NCI-H1436 (cell line): Measurements from ENCODE around the gene RASA4.
"Not testable (repeated sequence)": the region's sequence is repeated elsewhere in the genome, so short reads cannot be mapped to it uniquely, and the experiment has no call there.

Experiments used
- DNase-seq: peaks from one replicate; lab custom pipeline; 2025; lab: John Stamatoyannopoulos, UW

The RASA4 gene

DNA sequence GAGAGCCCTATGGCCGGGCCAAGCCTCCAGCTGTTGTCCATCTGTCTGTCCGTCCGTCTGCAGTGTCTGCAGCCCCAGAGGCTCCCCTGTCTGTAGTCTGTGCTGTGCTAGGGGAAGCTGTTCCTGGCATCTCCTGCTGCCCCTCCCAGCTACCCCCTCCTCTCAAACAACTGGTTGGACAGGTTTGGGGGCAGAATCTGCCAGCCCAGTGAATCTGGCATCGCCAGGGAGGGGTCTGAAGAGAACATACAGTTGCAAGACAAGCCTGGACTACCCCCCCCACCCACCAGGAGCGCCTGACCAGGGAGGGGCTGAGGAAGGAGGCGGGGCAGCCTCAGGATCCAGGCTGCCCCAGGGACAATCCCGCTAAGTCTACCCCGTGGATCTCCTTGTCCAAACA lies 73.0 kb downstream of the RASA4 start, which contains the start of gene UPK3BL2:
Gene UPK3BL2, minus strand, starts transcription at position 101 of the 400 bp plus-strand sequence. Its CDS starts 60 bp downstream, at position 41.
- not testable (repeated sequence) for DNase-seq

DNA sequence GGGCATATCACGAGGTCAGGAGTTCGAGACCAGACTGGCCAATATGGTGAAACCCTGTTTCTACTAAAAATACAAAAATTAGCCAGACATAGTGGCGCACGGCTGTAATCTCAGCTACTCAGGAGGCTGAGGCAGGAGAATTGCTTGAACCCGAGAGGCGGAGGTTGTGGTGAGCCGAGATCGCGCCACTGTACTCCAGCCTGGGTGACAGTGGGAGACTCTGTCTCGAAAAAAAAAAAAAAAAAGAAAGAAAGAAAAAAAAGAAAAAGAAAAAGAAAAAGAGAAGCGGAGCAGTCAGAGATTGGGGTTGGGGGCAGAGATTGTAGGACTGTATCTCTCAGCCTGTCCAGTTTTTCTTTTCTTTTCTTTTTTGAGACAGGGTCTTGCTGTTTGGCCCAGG lies 73.8 kb downstream of the RASA4 start:
- DNase-seq: not testable (repeated sequence)

DNA sequence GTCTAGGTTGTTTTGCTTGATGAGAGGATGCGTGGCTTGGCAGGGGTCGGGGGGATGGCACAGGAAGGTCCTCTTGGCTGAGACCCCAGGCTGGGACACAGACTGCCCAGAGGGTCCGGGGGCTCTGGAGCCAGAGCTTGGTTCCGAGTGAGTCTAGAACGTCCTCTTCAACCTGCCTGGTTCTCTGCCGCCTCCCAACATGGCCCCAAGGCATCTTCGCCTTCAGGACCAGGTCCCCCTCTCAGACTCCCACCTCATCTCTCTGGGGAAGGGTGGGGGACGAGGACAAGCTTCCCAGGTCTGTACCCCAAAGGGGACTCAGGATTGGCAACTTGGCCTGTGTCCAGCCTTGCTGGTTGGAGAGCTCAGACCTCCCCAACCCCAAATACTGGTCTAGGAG lies 74.5 kb downstream of the RASA4 start:
- DNase-seq: not testable (repeated sequence)

DNA sequence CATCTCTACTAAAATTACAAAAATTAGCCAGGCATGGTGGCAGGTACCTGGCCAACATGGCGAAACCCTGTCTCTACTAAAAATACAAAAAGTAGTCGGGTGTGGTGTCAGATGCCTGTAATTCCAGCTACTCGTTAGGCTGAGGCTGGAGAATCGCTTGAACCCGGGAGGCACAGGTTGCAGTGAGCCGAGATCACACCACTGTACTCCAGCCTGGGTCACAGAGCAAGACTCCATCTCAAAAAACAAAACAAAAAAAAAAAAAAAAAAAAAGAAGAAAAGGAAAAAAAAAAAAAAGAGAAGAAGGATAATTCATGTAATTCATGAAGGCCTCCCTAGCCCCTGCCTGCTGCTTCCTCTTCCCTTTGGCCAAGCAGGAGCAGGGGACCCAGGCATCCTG lies 76.0 kb downstream of the RASA4 start:
- DNase-seq: not testable (repeated sequence)

DNA sequence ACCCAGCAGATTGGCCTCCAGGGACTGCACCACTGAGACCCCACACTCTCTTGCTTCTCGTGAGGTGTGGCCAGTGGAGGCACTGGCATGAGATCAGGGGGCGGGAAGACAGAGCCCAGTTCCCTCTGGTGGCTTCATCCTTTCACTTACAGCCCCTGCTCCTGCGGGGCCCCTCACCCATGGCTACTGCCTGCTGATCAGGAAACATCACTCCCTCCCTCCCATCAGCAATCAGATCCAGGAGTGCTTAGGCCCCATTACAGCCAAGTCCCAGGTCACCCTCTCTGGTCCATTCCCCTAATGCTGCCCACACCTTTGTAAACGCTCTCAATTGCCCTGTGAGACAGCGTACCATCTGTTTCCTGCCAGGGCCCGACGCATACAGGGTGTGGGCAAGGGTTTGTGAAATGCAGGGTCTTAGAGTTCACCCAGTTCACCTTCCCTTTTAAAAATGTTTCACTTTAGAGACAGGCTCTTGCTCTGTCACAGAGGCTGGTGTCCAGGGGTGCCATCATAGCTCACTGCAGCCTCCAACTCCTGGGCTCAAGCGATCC lies 81.4 kb downstream of the RASA4 start:
- DNase-seq: not testable (repeated sequence)

DNA sequence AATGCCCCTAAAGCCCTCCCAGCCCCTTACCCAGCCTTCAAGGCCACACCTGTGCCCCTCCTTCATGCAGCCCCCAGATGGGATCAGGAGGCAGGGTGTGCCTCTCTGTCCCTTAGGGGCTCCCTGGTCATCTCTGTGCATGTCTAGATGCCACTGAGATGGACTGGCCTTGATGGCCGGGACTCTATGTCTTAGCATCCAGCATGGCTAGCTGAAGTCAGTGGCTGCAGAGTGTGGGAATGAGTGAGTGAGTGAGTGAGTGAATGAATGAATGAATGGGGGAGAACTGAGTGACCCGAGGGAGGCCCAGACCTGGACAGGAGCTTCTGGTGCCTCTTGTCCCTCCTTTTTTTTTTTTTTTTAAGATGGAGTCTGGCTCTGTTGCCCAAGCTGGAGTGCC lies 84.4 kb downstream of the RASA4 start:
- DNase-seq: not testable (repeated sequence)

DNA sequence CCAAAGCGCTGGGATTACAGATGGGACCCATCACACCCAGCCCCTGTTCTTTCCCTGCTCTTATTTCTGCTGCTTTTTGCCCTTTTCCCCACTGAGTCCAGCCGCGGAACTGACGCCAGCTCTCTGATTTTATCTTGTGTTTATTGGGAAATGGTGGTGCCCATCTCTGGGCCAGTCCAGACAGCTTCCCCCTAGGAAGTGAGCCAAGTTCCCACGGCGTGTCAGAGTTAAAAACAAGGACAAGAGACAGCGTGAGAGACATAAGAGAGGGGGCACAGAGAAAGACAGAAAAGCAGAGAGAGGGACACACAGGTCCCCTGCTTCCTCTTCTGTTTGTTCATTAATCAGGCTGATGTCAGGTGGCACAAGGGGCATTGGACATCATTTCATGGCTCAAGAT lies 85.0 kb downstream of the RASA4 start:
- DNase-seq: not testable (repeated sequence)

DNA sequence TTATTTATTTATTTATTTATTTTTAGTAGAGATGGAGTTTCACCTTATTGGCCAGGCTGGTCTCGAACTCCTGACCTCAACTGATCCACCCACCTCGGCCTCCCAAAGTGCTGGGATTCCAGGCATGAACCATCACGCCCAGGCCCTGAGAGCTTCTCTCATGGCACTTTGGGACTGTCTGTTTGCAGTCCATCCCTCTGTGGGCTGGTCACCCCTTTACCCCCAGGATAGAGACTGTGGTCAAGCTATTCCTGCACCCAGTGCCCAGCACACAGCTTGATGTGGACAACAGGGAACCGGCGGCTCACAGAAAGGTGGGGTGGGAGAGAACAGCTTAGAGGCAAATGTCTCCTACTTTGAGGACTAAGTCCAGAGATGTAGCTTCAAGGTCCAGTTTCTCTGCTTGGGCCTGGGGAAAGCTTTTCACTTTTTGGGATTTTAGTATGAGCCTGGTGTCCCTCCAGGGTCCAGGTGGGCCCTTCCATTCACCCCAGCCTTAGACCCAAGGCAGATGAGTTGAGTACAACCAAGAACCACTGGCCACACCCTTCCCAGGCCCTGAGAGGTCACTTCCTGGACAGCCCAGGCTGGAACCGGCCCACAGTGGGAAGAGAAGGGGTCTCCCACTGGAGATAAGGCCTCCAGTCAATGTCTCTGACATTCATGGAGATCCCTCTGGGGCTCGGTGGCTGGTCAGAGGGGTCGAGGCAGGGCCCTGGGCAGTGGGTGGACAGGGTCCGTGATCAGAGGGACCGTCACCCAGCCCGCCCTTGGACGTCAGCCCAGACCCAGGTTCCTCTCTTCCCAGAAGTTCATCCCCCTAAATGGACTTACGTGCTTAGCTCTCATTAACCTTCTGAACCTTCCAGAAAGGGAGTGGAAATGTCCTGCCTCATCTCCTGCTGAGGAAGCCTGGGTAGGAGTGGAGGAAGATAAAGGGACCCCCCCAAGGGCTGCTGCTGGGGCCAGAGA lies 88.4 kb downstream of the RASA4 start:
- not testable (repeated sequence) for DNase-seq

DNA sequence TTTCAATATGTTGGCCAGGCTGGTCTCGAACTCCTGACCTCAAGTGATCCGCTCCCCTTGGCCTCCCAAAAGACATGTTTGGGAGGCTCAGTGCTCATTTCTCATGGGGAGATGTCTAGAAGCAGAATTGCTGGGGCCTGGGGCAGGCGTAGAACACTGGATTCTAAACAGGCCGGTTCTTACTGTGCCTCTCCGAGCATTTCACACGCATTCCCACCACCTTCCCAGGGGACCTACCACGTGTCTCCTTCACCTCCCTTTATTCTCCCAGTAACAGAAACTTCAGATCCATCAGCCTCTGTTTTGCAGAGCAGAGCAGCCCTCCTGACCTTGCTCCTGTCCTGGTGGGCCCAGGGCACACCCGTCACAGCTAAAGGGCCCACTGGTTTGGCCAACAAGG lies 89.4 kb downstream of the RASA4 start:
- DNase-seq: not testable (repeated sequence)

DNA sequence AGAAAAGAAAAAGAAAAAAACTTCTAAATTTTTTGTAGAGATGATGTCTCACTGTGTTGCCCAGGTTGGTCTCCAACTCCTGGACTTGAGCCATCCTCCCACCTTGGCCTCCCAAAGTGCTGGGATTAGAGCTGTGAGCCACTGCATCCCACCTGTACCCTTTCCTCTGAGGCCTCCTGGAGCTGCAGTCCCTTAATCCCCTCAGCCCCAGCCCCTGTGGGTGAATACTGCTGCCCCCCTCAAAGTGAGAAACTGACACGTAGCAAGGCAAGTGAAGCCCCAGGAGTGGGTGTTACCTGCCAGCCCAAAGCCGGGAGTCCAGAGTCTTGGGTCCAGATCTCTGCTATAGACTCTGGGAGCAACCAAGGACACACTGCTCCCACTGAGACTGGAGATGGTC lies 91.8 kb downstream of the RASA4 start:
- not testable (repeated sequence) for DNase-seq
